Brain microvascular endothelial cell (primary cell): ENCODE data around the gene SMAD4.
A peak's percentile ranks its signal among the peaks of the same experiment; 100 is the strongest.
"Not testable (repeated sequence)": the region's sequence is repeated elsewhere in the genome, so short reads cannot be mapped to it uniquely, and the experiment has no call there.

Experiments used
- DNase-seq: peaks from one replicate; pipeline ENCODE4 v3.0.0-alpha.2; 2020
- H3K27ac ChIP-seq: fragments of 250-450 bp; sonication (Bioruptor Pico); 2 replicates; pipeline ENCODE4 v1.5.1; 2020; ENCODE audit warnings: mild to moderate bottlenecking, moderate library complexity
- H3K27me3 ChIP-seq: fragments of 250-450 bp; sonication (Bioruptor Pico); replicated peaks from 2 replicates; pipeline ENCODE4 v1.5.1; 2020; ENCODE audit warnings: mild to moderate bottlenecking
- H3K36me3 ChIP-seq: fragments of 250-450 bp; sonication (Bioruptor Pico); replicated peaks from 2 replicates; pipeline ENCODE4 v1.5.1; 2020; ENCODE audit warnings: mild to moderate bottlenecking
- H3K4me3 ChIP-seq: 2 replicates; pipeline ENCODE4 v1.5.1; 2011; ENCODE audit warnings: low read depth, mild to moderate bottlenecking, control low read depth, low read length, moderate library complexity
- CTCF ChIP-seq: IDR thresholded peaks from 2 replicates; pipeline ENCODE4 v1.5.1; 2011; ENCODE audit warnings: low read depth, mild to moderate bottlenecking, moderate library complexity, low read length, control low read depth, inconsistent platforms; ENCODE audit errors: missing control alignments
- in situ Hi-C: cut with HindIII; loops from 2 replicates; pipeline ENCODE4 v1.10.0; 2017; ENCODE audit warnings: low sequenced_read_pairs, low pct_ligation_motif_present

Gene SMAD4

DNA sequence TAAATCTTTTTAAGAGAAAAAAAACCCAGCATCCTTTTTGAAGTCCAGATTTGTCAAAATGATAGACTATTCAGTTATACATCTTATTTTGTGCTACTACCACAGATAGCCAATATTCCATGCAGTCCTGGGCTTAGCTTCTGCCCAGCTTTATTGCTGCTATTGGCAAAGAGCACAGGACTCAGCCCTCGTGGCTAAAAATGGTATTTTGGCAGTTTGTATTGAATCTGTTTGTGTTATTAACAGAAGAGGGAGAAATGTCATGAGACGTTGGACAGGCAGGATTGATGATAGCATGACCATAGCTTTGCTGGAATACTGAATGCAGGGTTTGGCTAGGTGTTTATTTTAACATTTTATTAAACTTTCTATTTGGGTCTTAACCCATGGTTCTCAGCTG is 42.8 kb upstream of the SMAD4 start:
- Histone ChIP-seq H3K36me3 (no peaks in the 10 kb centered on the region), H3K27me3 (no peaks in the 10 kb centered on the region), H3K27ac (no peak overlapping the region), H3K4me3 (no peak overlapping the region)
- no peak for TF ChIP-seq CTCF
- in situ Hi-C loops = no loop called here
- DNase-seq = no peak

DNA sequence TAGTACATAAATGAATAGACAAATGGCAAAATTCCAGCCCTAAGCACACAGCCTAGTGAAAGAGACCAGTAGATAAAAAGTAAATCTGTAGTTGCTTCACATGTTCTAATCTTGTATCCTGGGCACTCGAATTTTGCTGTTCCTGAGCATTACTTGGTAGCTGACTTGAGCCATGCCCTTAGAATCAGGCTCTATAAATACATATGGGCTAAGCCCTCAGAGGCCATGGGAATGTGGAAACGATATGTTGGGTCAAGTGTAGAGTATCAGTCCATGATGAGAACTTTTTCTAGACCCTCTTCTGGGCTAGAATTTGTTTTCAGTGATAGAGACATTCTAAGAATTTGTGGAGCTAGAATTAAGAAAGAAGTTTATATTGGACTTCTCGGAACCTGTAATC is 40.3 kb upstream of the SMAD4 start:
- no peak for TF ChIP-seq CTCF
- Histone ChIP-seq H3K4me3 (no peak overlapping the region), H3K27ac (no peak overlapping the region), H3K36me3 (no peaks in the 10 kb centered on the region), H3K27me3 (no peaks in the 10 kb centered on the region)
- no peak for DNase-seq
- in situ Hi-C loops = no loop called here

- no peak for TF ChIP-seq CTCF
- no peak overlapping the region for H3K4me3 ChIP-seq
- in situ Hi-C loops = no loop called here
- H3K27me3 ChIP-seq = no peaks in the 10 kb centered on the region
- DNase-seq = peak; percentile 15
- no peak overlapping the region for H3K27ac ChIP-seq
- H3K36me3 ChIP-seq = no peaks in the 10 kb centered on the region
Measured at GRCh38 chr18:50992351-50992762, 37.7 kb upstream of the SMAD4 start.

- no peak overlapping the region for H3K4me3 ChIP-seq
- in situ Hi-C loops = no loop called here
- no peak for DNase-seq
- no peak for TF ChIP-seq CTCF
- no peaks in the 10 kb centered on the region for H3K27me3 ChIP-seq
- no peak overlapping the region for H3K27ac ChIP-seq
- no peaks in the 10 kb centered on the region for H3K36me3 ChIP-seq
Measured at GRCh38 chr18:50994031-50994430, 36.0 kb upstream of the SMAD4 start.

DNA sequence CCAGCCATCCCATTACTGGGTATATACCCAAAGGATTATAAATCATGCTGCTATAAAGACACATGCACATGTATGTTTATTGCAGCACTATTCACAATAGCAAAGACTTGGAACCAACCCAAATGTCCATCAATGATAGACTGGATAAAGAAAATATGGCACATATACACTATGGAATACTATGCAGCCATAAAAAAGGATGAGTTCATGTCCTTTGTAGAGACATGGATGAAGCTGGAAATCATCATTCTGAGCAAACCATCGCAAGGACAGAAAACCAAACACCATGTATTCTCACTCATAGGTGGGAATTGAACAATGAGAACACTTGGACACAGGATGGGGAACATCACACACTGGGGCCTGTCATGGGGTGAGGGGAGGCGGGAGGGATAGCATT is 26.8 kb upstream of the SMAD4 start:
- DNase-seq, H3K4me3 ChIP-seq, in situ Hi-C loops, H3K27me3 ChIP-seq, H3K27ac ChIP-seq, H3K36me3 ChIP-seq: not testable (repeated sequence)

- no peak for TF ChIP-seq CTCF
- H3K4me3 ChIP-seq = no peak overlapping the region
- no peak overlapping the region for H3K27ac ChIP-seq
- H3K27me3 ChIP-seq = no peaks in the 10 kb centered on the region
- DNase-seq = no peak
- in situ Hi-C loops = no loop called here
- H3K36me3 ChIP-seq = no peaks in the 10 kb centered on the region
Measured at GRCh38 chr18:51006061-51006818, 23.8 kb upstream of the SMAD4 start.
